Neural cell (in vitro differentiated cells): ENCODE results near the gene NRP2.

Source experiments
- EZH2 ChIP-seq: fragments of 200-600, 300-800 bp; shearing (Covaris generic), sonication (generic); IDR thresholded peaks from 2 replicates; pipeline ENCODE4 v1.6.1; 2014; ENCODE audit warnings: antibody characterized with exemption, low read length, borderline replicate concordance, mild to moderate bottlenecking; ENCODE audit not compliant: insufficient read depth, poor library complexity, severe bottlenecking
- POLR2AphosphoS5 ChIP-seq: IDR thresholded peaks from 2 replicates; pipeline ENCODE4 v1.6.1; 2012
- RAD21 ChIP-seq: fragments of 450-650 bp; conservative IDR thresholded peaks from 2 replicates; pipeline ENCODE4 v1.6.1; 2014; ENCODE audit warnings: antibody characterized with exemption, mild to moderate bottlenecking, moderate library complexity
- SMC3 ChIP-seq: fragments of 450-650 bp; conservative IDR thresholded peaks from 2 replicates; pipeline ENCODE4 v1.6.1; 2014; ENCODE audit warnings: antibody characterized with exemption, mild to moderate bottlenecking, moderate library complexity; ENCODE audit not compliant: poor library complexity
- TAF1 ChIP-seq: IDR thresholded peaks from 2 replicates; pipeline ENCODE4 v1.6.1; 2012; ENCODE audit warnings: low read depth
- TF ChIP-seq, protein P1 (sequence below): fragments of 450-650 bp; IDR thresholded peaks from 2 replicates; pipeline ENCODE4 v1.5.1; 2014; ENCODE audit warnings: antibody characterized with exemption, mild to moderate bottlenecking, moderate library complexity; ENCODE audit not compliant: poor library complexity, severe bottlenecking
- TF ChIP-seq, protein P2 (sequence below): IDR thresholded peaks from 2 replicates; pipeline ENCODE4 v1.6.1; 2012; ENCODE audit warnings: borderline replicate concordance

DNA sequence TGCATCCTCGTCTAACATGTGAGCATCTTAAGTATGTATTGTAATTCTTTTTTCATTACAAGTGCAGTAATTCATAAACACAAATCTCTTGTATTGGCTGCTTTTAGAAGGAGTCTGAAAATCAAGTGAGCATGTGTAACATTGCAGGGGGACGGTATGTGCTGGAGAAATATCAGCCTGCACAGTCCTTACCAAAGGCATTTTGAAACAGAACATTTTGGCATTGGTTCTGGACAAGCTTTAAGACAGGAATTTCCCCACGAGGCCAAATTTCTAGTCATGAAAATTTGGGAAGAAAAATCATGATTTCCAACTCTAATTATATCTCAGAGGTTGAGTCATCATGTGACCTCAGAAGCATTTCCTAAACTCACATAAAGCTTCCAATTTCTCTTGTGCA lies 24.7 kb upstream of the NRP2 start:
- TF ChIP-seq, protein P1, sequence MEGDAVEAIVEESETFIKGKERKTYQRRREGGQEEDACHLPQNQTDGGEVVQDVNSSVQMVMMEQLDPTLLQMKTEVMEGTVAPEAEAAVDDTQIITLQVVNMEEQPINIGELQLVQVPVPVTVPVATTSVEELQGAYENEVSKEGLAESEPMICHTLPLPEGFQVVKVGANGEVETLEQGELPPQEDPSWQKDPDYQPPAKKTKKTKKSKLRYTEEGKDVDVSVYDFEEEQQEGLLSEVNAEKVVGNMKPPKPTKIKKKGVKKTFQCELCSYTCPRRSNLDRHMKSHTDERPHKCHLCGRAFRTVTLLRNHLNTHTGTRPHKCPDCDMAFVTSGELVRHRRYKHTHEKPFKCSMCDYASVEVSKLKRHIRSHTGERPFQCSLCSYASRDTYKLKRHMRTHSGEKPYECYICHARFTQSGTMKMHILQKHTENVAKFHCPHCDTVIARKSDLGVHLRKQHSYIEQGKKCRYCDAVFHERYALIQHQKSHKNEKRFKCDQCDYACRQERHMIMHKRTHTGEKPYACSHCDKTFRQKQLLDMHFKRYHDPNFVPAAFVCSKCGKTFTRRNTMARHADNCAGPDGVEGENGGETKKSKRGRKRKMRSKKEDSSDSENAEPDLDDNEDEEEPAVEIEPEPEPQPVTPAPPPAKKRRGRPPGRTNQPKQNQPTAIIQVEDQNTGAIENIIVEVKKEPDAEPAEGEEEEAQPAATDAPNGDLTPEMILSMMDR, result no peak
- TF ChIP-seq EZH2 (no peak), POLR2AphosphoS5 (no peak), RAD21 (no peak), TAF1 (no peak), SMC3 (no peak)
- TF ChIP-seq, protein P2, sequence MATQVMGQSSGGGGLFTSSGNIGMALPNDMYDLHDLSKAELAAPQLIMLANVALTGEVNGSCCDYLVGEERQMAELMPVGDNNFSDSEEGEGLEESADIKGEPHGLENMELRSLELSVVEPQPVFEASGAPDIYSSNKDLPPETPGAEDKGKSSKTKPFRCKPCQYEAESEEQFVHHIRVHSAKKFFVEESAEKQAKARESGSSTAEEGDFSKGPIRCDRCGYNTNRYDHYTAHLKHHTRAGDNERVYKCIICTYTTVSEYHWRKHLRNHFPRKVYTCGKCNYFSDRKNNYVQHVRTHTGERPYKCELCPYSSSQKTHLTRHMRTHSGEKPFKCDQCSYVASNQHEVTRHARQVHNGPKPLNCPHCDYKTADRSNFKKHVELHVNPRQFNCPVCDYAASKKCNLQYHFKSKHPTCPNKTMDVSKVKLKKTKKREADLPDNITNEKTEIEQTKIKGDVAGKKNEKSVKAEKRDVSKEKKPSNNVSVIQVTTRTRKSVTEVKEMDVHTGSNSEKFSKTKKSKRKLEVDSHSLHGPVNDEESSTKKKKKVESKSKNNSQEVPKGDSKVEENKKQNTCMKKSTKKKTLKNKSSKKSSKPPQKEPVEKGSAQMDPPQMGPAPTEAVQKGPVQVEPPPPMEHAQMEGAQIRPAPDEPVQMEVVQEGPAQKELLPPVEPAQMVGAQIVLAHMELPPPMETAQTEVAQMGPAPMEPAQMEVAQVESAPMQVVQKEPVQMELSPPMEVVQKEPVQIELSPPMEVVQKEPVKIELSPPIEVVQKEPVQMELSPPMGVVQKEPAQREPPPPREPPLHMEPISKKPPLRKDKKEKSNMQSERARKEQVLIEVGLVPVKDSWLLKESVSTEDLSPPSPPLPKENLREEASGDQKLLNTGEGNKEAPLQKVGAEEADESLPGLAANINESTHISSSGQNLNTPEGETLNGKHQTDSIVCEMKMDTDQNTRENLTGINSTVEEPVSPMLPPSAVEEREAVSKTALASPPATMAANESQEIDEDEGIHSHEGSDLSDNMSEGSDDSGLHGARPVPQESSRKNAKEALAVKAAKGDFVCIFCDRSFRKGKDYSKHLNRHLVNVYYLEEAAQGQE, result no peak
